BLaER1 (cell line): ENCODE results near the gene THAP12.

Source experiments
- H3K27ac ChIP-seq: shearing (Covaris generic); formaldehyde crosslinking; 2 replicates; pipeline ENCODE4 v1.8.1; 2022
- H3K27me3 ChIP-seq: shearing (Covaris generic); formaldehyde crosslinking; 2 replicates; pipeline ENCODE4 v1.8.1; 2022
- H3K36me3 ChIP-seq: shearing (Covaris generic); formaldehyde crosslinking; 2 replicates; pipeline ENCODE4 v1.8.1; 2022
- H3K4me1 ChIP-seq: shearing (Covaris generic); formaldehyde crosslinking; 2 replicates; pipeline ENCODE4 v1.8.1; 2022
- H3K4me2 ChIP-seq: shearing (Covaris generic); formaldehyde crosslinking; 2 replicates; pipeline ENCODE4 v1.8.1; 2022
- H3K4me3 ChIP-seq: shearing (Covaris generic); formaldehyde crosslinking; 2 replicates; pipeline ENCODE4 v1.8.1; 2022
- H3K9ac ChIP-seq: shearing (Covaris generic); formaldehyde crosslinking; 2 replicates; pipeline ENCODE4 v1.8.1; 2022
- H3K9me3 ChIP-seq: shearing (Covaris generic); formaldehyde crosslinking; 2 replicates; pipeline ENCODE4 v1.8.1; 2022
- H4K20me1 ChIP-seq: shearing (Covaris generic); formaldehyde crosslinking; 2 replicates; pipeline ENCODE4 v1.8.1; 2022
- Cebpa-rat ChIP-seq: shearing (Covaris generic); IDR thresholded peaks from 2 replicates; pipeline ENCODE4 v1.8.1; 2022

THAP12 gene

GRCh38 chr11:76400967-76401366, 20.0 kb upstream of the THAP12 start:
- Histone ChIP-seq H3K4me1 (no peaks in the 10 kb centered on the region), H4K20me1 (no peaks in the 10 kb centered on the region), H3K9me3 (no peaks in the 10 kb centered on the region), H3K27me3 (no peaks in the 10 kb centered on the region), H3K9ac (no peak overlapping the region), H3K36me3 (no peaks in the 10 kb centered on the region), H3K4me3 (no peak overlapping the region), H3K4me2 (no peak overlapping the region), H3K27ac (no peak overlapping the region)
- no peak for TF ChIP-seq Cebpa-rat

- TF ChIP-seq Cebpa-rat = no peak
- Histone ChIP-seq H3K9ac (no peak overlapping the region), H3K4me3 (no peak overlapping the region), H3K4me2 (no peak overlapping the region), H3K27me3 (no peaks in the 10 kb centered on the region), H3K36me3 (no peaks in the 10 kb centered on the region), H3K27ac (no peak overlapping the region), H4K20me1 (no peaks in the 10 kb centered on the region), H3K9me3 (no peaks in the 10 kb centered on the region), H3K4me1 (no peaks in the 10 kb centered on the region)
Measured at GRCh38 chr11:76397383-76397782, 16.5 kb upstream of the THAP12 start.

GRCh38 chr11:76395296-76395695, 14.4 kb upstream of the THAP12 start:
- no peaks in the 10 kb centered on the region for H4K20me1 ChIP-seq
- H3K27ac ChIP-seq = no peak overlapping the region
- no peaks in the 10 kb centered on the region for H3K36me3 ChIP-seq
- H3K4me2 ChIP-seq = no peak overlapping the region
- no peaks in the 10 kb centered on the region for H3K9me3 ChIP-seq
- H3K4me1 ChIP-seq = no peaks in the 10 kb centered on the region
- no peak for TF ChIP-seq Cebpa-rat
- H3K9ac ChIP-seq = no peak overlapping the region
- H3K27me3 ChIP-seq = no peaks in the 10 kb centered on the region
- no peak overlapping the region for H3K4me3 ChIP-seq

- Histone ChIP-seq H3K27me3 (no peaks in the 10 kb centered on the region), H3K9me3 (no peaks in the 10 kb centered on the region), H3K36me3 (no peaks in the 10 kb centered on the region), H3K4me2 (no peak overlapping the region), H3K4me3 (no peak overlapping the region), H3K27ac (no peak overlapping the region), H3K9ac (no peak overlapping the region), H3K4me1 (no peaks in the 10 kb centered on the region), H4K20me1 (no peaks in the 10 kb centered on the region)
- TF ChIP-seq Cebpa-rat = no peak
Measured at GRCh38 chr11:76394411-76394810, 13.5 kb upstream of the THAP12 start.

- no peaks in the 10 kb centered on the region for H3K27me3 ChIP-seq
- H3K9ac ChIP-seq = no peak overlapping the region
- H3K4me2 ChIP-seq = no peak overlapping the region
- no peak overlapping the region for H3K27ac ChIP-seq
- H3K9me3 ChIP-seq = no peaks in the 10 kb centered on the region
- H3K4me1 ChIP-seq = no peaks in the 10 kb centered on the region
- TF ChIP-seq Cebpa-rat = no peak
- no peak overlapping the region for H3K4me3 ChIP-seq
- no peaks in the 10 kb centered on the region for H4K20me1 ChIP-seq
- no peaks in the 10 kb centered on the region for H3K36me3 ChIP-seq
Measured at GRCh38 chr11:76392870-76393269, 11.9 kb upstream of the THAP12 start.

GRCh38 chr11:76391811-76392475, 11.0 kb upstream of the THAP12 start:
- no peaks in the 10 kb centered on the region for H3K36me3 ChIP-seq
- no peak overlapping the region for H3K9ac ChIP-seq
- no peaks in the 10 kb centered on the region for H3K27me3 ChIP-seq
- no peaks in the 10 kb centered on the region for H3K9me3 ChIP-seq
- H3K4me1 ChIP-seq = no peaks in the 10 kb centered on the region
- H3K4me3 ChIP-seq = no peak overlapping the region
- H3K27ac ChIP-seq = no peak overlapping the region
- TF ChIP-seq Cebpa-rat = no peak
- no peaks in the 10 kb centered on the region for H4K20me1 ChIP-seq
- H3K4me2 ChIP-seq = no peak overlapping the region

GRCh38 chr11:76391021-76391420, 10.1 kb upstream of the THAP12 start:
- no peaks in the 10 kb centered on the region for H3K27me3 ChIP-seq
- no peaks in the 10 kb centered on the region for H3K4me1 ChIP-seq
- H3K9me3 ChIP-seq = no peaks in the 10 kb centered on the region
- H4K20me1 ChIP-seq = no peaks in the 10 kb centered on the region
- H3K9ac ChIP-seq = no peak overlapping the region
- H3K27ac ChIP-seq = no peak overlapping the region
- no peak overlapping the region for H3K4me2 ChIP-seq
- no peaks in the 10 kb centered on the region for H3K36me3 ChIP-seq
- TF ChIP-seq Cebpa-rat = no peak
- H3K4me3 ChIP-seq = no peak overlapping the region

- TF ChIP-seq Cebpa-rat = no peak
- H3K27ac ChIP-seq = no peak overlapping the region
- no peak overlapping the region for H3K9ac ChIP-seq
- no peaks in the 10 kb centered on the region for H3K9me3 ChIP-seq
- H3K27me3 ChIP-seq = no peaks in the 10 kb centered on the region
- peaks cover 19% of the 10 kb centered on the region for H3K36me3 ChIP-seq
- peaks cover 6% of the 10 kb centered on the region; the same call in 1 of the 2 replicates for H3K4me1 ChIP-seq
- no peaks in the 10 kb centered on the region for H4K20me1 ChIP-seq
- no peak overlapping the region for H3K4me3 ChIP-seq
- no peak overlapping the region for H3K4me2 ChIP-seq
Measured at GRCh38 chr11:76388408-76388807, 7.5 kb upstream of the THAP12 start.

- peaks cover 25% of the 10 kb centered on the region for H3K4me1 ChIP-seq
- no peak overlapping the region for H3K4me2 ChIP-seq
- H3K27me3 ChIP-seq = no peaks in the 10 kb centered on the region
- no peak overlapping the region for H3K9ac ChIP-seq
- H3K9me3 ChIP-seq = no peaks in the 10 kb centered on the region
- no peak for TF ChIP-seq Cebpa-rat
- peaks cover 19% of the 10 kb centered on the region for H3K36me3 ChIP-seq
- no peaks in the 10 kb centered on the region for H4K20me1 ChIP-seq
- H3K27ac ChIP-seq = no peak overlapping the region
- no peak overlapping the region for H3K4me3 ChIP-seq
Measured at GRCh38 chr11:76385903-76386302, 5.0 kb upstream of the THAP12 start.

GRCh38 chr11:76382209-76382608, 1.3 kb upstream of the THAP12 start:
- Histone ChIP-seq H3K9ac (peak overlapping the region; percentile 80; the same call in 1 of the 2 replicates), H3K36me3 (peaks cover 19% of the 10 kb centered on the region), H3K27me3 (no peaks in the 10 kb centered on the region), H3K9me3 (no peaks in the 10 kb centered on the region), H4K20me1 (peaks cover 33% of the 10 kb centered on the region), H3K4me1 (peaks cover 42% of the 10 kb centered on the region), H3K4me3 (peak overlapping the region; percentile 98), H3K27ac (no peak overlapping the region), H3K4me2 (peak overlapping the region; percentile 94)
- TF ChIP-seq Cebpa-rat = no peak
